Neutrophil (primary cell): ENCODE results near the gene KRTAP5-9.
"Not testable (repeated sequence)": the region's sequence is repeated elsewhere in the genome, so short reads cannot be mapped to it uniquely, and the experiment has no call there.

Source experiments
- H3K27ac ChIP-seq: fragments of 200-600 bp; sonication (generic); 2 replicates; pipeline ENCODE4 v1.5.1; 2016; ENCODE audit warnings: mild to moderate bottlenecking, moderate library complexity
- H3K27me3 ChIP-seq: fragments of 200-600 bp; sonication (generic); 2 replicates; pipeline ENCODE4 v1.6.0; 2016; ENCODE audit warnings: mild to moderate bottlenecking
- H3K36me3 ChIP-seq: fragments of 200-600 bp; sonication (generic); 2 replicates; pipeline ENCODE4 v1.5.1; 2017
- H3K4me1 ChIP-seq, 2 experiments: fragments of 200-600 bp in 1 of 2; sonication (generic) in 1 of 2; 1 replicate in 1 of 2; 2 replicates in 1 of 2; pipeline versions ENCODE4 v1.5.1 to v1.6.1; 2013 to 2016; ENCODE audit warnings: low read depth in 1 of 2, low read length in 1 of 2, mild to moderate bottlenecking in 1 of 2, moderate library complexity in 1 of 2; ENCODE audit not compliant: control insufficient read depth in 1 of 2, insufficient read depth in 1 of 2
- H3K4me3 ChIP-seq, 2 experiments: fragments of 200-600 bp in 1 of 2; sonication (generic) in 1 of 2; 1 replicate in 1 of 2; 2 replicates in 1 of 2; pipeline ENCODE4 v1.5.1; 2013 to 2016; ENCODE audit warnings: low read depth in 1 of 2, low read length in 1 of 2, mild to moderate bottlenecking in 1 of 2, moderate library complexity in 1 of 2
- H3K9me3 ChIP-seq: fragments of 200-600 bp; sonication (generic); 2 replicates; pipeline ENCODE4 v1.5.1; 2016
- TF ChIP-seq, protein P1 (sequence below): fragments of 200-600 bp; sonication (generic); IDR thresholded peaks from 2 replicates; pipeline ENCODE4 v1.5.1; 2016; ENCODE audit warnings: antibody characterized with exemption

Gene KRTAP5-9

DNA sequence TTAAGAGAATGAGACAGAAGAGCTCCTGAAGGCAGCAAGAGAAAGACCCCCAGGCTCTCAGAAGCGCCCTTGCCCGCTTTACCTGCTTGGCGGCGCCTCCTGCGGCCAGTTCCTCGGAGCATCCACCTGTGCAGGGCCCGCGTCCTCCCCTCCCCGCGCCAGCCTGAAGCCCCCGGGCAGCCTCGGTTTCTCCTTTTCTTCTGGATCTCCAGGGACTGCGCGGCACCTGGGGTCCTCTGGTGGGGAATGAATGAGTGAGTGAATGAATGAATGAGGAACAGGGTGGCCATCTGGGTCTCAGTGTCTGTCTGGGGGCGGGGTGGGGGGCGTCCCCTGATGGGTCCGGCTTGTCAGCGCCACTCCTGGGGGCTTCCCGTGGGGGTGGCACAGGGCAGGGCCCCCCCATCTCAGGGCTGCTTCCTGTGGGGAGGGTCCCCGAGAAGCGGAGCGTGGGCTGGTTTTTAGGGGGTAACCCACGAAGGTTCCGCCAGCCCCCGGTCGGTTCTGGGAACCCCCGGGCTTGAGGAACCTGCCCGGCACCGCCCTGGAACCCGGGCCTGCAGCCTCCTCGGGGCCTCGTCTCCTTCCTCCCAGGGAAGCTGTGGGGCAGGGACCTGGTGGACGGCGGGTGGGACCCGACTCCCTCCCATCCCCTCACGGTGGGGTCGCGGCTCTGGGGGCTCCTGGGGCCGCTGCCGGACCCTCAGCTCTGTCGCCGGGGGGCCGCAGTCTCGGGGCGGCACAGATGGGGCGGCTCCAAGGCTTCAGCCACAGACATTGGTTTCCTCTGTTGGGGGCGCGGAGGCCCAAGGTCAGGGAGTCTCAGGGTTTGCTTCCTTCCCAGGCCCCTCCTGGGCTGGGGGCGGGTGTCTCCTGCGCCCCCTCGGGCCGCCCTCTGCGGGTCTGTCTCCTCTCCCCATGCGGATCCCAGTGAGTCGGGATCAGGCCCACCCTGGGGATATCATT lies 29.4 kb upstream of the KRTAP5-9 start:
- Histone ChIP-seq H3K36me3 (no peaks in the 10 kb centered on the region), H3K27me3 (no peaks in the 10 kb centered on the region), H3K4me1 (no peaks in the 10 kb centered on the region), H3K27ac (no peak overlapping the region), H3K9me3 (no peaks in the 10 kb centered on the region), H3K4me3 (no peak overlapping the region)
- TF ChIP-seq, protein P1, sequence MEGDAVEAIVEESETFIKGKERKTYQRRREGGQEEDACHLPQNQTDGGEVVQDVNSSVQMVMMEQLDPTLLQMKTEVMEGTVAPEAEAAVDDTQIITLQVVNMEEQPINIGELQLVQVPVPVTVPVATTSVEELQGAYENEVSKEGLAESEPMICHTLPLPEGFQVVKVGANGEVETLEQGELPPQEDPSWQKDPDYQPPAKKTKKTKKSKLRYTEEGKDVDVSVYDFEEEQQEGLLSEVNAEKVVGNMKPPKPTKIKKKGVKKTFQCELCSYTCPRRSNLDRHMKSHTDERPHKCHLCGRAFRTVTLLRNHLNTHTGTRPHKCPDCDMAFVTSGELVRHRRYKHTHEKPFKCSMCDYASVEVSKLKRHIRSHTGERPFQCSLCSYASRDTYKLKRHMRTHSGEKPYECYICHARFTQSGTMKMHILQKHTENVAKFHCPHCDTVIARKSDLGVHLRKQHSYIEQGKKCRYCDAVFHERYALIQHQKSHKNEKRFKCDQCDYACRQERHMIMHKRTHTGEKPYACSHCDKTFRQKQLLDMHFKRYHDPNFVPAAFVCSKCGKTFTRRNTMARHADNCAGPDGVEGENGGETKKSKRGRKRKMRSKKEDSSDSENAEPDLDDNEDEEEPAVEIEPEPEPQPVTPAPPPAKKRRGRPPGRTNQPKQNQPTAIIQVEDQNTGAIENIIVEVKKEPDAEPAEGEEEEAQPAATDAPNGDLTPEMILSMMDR: no peak

DNA sequence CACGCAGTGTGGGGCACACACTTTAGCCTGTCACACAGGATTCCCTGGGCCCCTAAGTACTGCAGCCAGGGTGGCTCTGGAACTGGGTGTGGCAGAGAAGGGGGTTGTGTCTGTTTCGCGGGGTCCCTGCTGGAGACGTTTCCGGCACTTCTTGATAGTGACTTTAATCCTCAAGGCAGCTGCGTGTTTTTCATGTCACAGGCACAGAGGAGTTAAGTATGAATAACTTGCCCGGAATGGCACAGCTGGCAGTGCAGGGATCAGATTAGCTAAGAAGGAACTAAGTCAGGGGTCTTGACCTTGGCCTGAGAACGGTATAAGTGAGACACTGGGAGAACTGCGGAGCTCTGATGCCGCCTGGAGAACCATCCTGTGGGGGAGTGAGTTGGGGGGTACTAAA lies 28.7 kb upstream of the KRTAP5-9 start:
- Histone ChIP-seq H3K4me1 (no peaks in the 10 kb centered on the region), H3K27ac (no peak overlapping the region), H3K36me3 (no peaks in the 10 kb centered on the region), H3K27me3 (no peaks in the 10 kb centered on the region), H3K9me3 (no peaks in the 10 kb centered on the region), H3K4me3 (no peak overlapping the region)
- TF ChIP-seq, protein P1: no peak

GRCh38 chr11:71525188-71525937 lies 22.9 kb upstream of the KRTAP5-9 start:
- Histone ChIP-seq H3K9me3 (no peaks in the 10 kb centered on the region), H3K4me1 (no peaks in the 10 kb centered on the region), H3K4me3 (no peak overlapping the region), H3K27me3 (no peaks in the 10 kb centered on the region), H3K27ac (no peak overlapping the region), H3K36me3 (no peaks in the 10 kb centered on the region)
- TF ChIP-seq, protein P1: no peak

- Histone ChIP-seq H3K9me3 (no peaks in the 10 kb centered on the region), H3K27me3 (no peaks in the 10 kb centered on the region), H3K36me3 (no peaks in the 10 kb centered on the region), H3K27ac (no peak overlapping the region), H3K4me1 (no peaks in the 10 kb centered on the region), H3K4me3 (no peak overlapping the region)
- TF ChIP-seq, protein P1: no peak
Measured at GRCh38 chr11:71525938-71526495, 22.2 kb upstream of the KRTAP5-9 start.

GRCh38 chr11:71526796-71527575 lies 21.2 kb upstream of the KRTAP5-9 start, which contains the start of gene KRTAP5-7:
Gene KRTAP5-7, plus strand, starts transcription at chr11:71527267. Its CDS starts 34 bp downstream, at chr11:71527301.
- not testable (repeated sequence) for H3K27me3 ChIP-seq, H3K9me3 ChIP-seq, H3K4me3 ChIP-seq, H3K27ac ChIP-seq, H3K4me1 ChIP-seq, H3K36me3 ChIP-seq
